Right lobe of liver (tissue), 6 donors: ENCODE measurements around the gene SCYL1. TPM values are rescaled to one million over a fixed set of nuclear protein-coding genes. Genes with fewer than 3 reads are reported as not detected.
"Not testable (repeated sequence)": the region's sequence is repeated elsewhere in the genome, so short reads cannot be mapped to it uniquely, and the experiment has no call there.

Source experiments
- ATAC-seq, 4 donors: fragments of 200-7000 bp; cut with Tn5 transposase; one replicate each; pipeline ENCODE4 v1.9.1; 2020; ENCODE audit warnings: mild to moderate bottlenecking in 4 of 4, moderate library complexity in 4 of 4
- DNase-seq, 3 donors: peaks; one replicate each; pipeline ENCODE4 v3.0.0-alpha.2; 2020
- H3K27ac ChIP-seq, 3 donors: fragments of 200-600 bp; one replicate each; pipeline ENCODE4 v1.8.0; 2022
- H3K27me3 ChIP-seq, 2 donors: fragments of 200-600 bp; one replicate each; pipeline ENCODE4 v1.8.0; 2022
- H3K36me3 ChIP-seq, 4 donors: fragments of 200-600 bp; sonication (generic) in 1 of 4; one replicate each; pipeline versions ENCODE4 v1.5.1 to v1.8.0; 2017 to 2022; ENCODE audit warnings: control low read depth in 1 of 4
- H3K4me1 ChIP-seq, 4 donors: fragments of 200-600 bp; sonication (generic) in 1 of 4; one replicate each; pipeline versions ENCODE4 v1.5.1 to v1.8.0; 2017 to 2022; ENCODE audit warnings: control low read depth in 1 of 4
- H3K4me3 ChIP-seq, 3 donors: fragments of 200-600 bp; one replicate each; pipeline ENCODE4 v1.8.0; 2022
- H3K9me3 ChIP-seq, 4 donors: fragments of 200-600 bp; sonication (generic) in 1 of 4; one replicate each; pipeline versions ENCODE4 v1.5.1 to v1.8.0; 2017 to 2022; ENCODE audit warnings: control low read depth in 1 of 4
- CTCF ChIP-seq, 4 donors: fragments of 200-600 bp in 3 of 4; fragments of 450-650 bp in 1 of 4; IDR thresholded peaks; one replicate each; pipeline versions ENCODE4 v1.5.1 to v1.8.0; 2016 to 2022; ENCODE audit warnings: antibody characterized with exemption in 4 of 4, mild to moderate bottlenecking in 2 of 4
- POLR2A ChIP-seq: fragments of 450-650 bp; IDR thresholded peaks from one replicate; pipeline ENCODE4 v1.6.1; 2017; ENCODE audit warnings: antibody characterized with exemption, mild to moderate bottlenecking
- WGBS: methylation state at CpG from one replicate; pipeline ENCODE4 v1.1.6; 2018; ENCODE audit warnings: low coverage, low lambda C conversion rate; ENCODE audit not compliant: insufficient coverage; ENCODE audit errors: missing lambda C conversion rate; 5-methylcytosine and 5-hydroxymethylcytosine counted together
- intact Hi-C, 2 donors: fragments of 100-400 bp; cut with DNase I; formaldehyde crosslinking; loops; one replicate each; pipeline versions ENCODE4 v1.11.2 to v1.14.1; 2022
- total RNA-seq, 6 experiments: library from RNA; depleted of rRNA in 2 of 6; stranded (reverse); fragments of >200 nt in 2 of 6; fragmentation: NEBNext Ultra II Directional in 3 of 6; extraction: Animal tissue kit (Norgen Biotek cat#: 25700) in 3 of 6; gene quantifications; one replicate each; pipeline versions ENCODE4 v1.1.0 to v1.2.4, GENCODE V29; 2016 to 2023
- donor health status: DM: no; HTN: yes; CAD: no.
- donor health status: DM: no; HTN: no; CAD: no.
- donor health status: DM: no; HTN: no; CAD: no.
- donor health status: DM: no; HTN: yes; CAD: no.
- donor health status: DM: no; HTN: yes; CAD: no.

Gene SCYL1
- total RNA-seq, 6 experiments from 2014 or later: 51.3 to 82.3 (median 57.0) TPM

- no peaks in the 10 kb centered on the region for H3K27me3 ChIP-seq
- ATAC-seq: peak; percentile 5 to 33 (median 17)
- no peak for TF ChIP-seq CTCF (IDR thresholded peaks at IDR 0.05)
- TF ChIP-seq POLR2A: no peak
- DNase-seq: no peak
- peaks cover 0 to 8% (median 3%) of the 10 kb centered on the region in 4 donors for H3K4me1 ChIP-seq
- no peak overlapping the region for H3K27ac ChIP-seq
- no peak overlapping the region for H3K4me3 ChIP-seq
- WGBS: 22% methylated on average over 10 of the region's 15 CpGs
- no peaks in the 10 kb centered on the region for H3K9me3 ChIP-seq
- H3K36me3 ChIP-seq: no peaks in the 10 kb centered on the region
- intact Hi-C loops: no loop called here
Observed at GRCh38 chr11:65560555-65561418, 35.9 kb downstream of the SCYL1 start.

DNA sequence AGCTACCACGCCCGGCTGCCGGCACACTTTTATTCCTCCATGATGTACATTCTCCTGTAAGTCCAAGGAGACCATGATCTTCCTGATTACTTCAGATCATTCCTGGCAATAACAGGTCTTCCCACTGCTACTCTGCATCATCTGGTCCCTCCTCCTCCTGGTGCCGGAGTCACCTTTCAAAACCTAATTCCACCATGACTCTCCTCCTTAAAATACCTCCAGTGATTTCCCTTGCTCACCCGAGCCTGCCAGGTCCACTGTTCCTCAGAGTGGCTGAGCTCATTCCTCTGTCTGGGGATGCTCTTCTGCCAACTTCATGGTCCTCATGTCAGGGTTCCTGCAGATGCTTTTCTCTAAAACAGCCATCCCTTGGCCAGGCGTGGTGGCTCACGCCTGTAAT lies 37.1 kb downstream of the SCYL1 start:
- WGBS: 91% methylated on average over 6 of the region's 7 CpGs
- ATAC-seq (no peak), DNase-seq (no peak)
- no peak overlapping the region for H3K27ac ChIP-seq
- H3K9me3 ChIP-seq: no peaks in the 10 kb centered on the region
- H3K36me3 ChIP-seq: no peaks in the 10 kb centered on the region
- TF ChIP-seq POLR2A: no peak
- no peak for TF ChIP-seq CTCF (IDR thresholded peaks at IDR 0.05)
- peaks cover 0 to 8% (median 3%) of the 10 kb centered on the region in 4 donors for H3K4me1 ChIP-seq
- intact Hi-C loops: no loop called here
- no peak overlapping the region for H3K4me3 ChIP-seq
- H3K27me3 ChIP-seq: no peaks in the 10 kb centered on the region

GRCh38 chr11:65562788-65563187 lies 37.9 kb downstream of the SCYL1 start:
- Histone ChIP-seq H3K4me1 (peaks cover 0 to 8% (median 3%) of the 10 kb centered on the region in 4 donors), H3K9me3 (no peaks in the 10 kb centered on the region), H3K36me3 (no peaks in the 10 kb centered on the region), H3K27me3 (no peaks in the 10 kb centered on the region), H3K27ac (no peak overlapping the region), H3K4me3 (no peak overlapping the region)
- TF ChIP-seq POLR2A: no peak
- TF ChIP-seq CTCF (IDR thresholded peaks at IDR 0.05): no peak
- intact Hi-C loops: no loop called here
- 92% methylated on average over 4 of the region's 9 CpGs for WGBS
- DNase-seq (no peak), ATAC-seq (no peak)

DNA sequence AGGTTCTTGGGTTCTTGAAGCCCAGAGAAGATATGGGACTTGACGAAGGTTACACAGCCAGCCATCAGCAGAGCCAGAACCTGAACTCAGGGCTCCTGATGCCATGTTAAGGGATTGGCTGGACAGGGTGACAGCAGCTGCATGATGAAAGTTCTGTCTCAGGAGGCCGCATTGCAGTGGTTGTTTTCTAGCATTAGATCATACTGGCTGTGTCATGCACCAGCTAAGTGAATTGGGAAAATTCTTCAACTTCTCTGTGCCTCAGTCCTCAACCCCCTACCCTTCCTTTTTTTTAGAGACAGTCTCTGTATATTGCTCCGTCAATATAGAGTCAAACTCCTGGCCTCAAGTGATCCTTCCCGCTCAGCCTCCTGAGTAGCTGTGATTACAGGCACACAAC lies 38.7 kb downstream of the SCYL1 start:
- intact Hi-C loops: no loop called here

DNA sequence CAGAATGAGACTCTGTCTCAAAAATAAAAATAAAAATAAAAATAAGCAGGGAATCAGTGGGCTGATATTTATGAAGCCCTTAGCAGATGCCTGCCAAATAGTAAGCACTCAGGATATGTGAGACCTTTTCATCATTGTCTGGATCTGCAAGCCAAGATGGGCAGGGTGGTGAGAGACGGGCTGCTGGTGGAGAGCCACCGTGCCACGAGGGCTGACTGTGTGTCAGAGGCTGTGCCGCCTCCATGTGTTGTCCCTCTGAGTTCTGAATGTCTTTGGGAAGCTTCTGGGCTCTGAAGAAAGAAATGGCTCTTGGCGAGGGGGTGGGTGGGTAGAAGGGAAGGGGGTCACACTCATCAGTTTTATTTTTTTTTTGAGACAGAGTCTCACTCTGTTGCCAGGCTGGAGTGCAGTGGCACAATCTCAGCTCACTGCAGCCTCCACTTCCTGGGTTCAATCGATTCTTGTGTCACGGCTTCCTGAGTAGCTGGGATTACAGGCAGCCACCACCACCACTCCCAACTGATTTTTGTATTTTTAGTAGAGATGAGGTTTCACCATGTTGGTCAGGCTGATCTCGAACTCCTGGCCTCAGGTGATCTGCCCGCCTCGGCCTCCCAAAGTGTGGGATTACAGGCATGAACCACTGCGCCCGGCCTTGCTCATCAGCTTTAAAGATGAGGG lies 40.1 kb downstream of the SCYL1 start:
- H3K27ac ChIP-seq, DNase-seq: not testable (repeated sequence)
- peaks cover 0 to 15% (median 4%) of the 10 kb centered on the region in 4 donors for H3K4me1 ChIP-seq

More for the DNA sequence above, 38.7 kb downstream of the SCYL1 start:
- peaks cover 0 to 13% (median 2%) of the 10 kb centered on the region in 4 donors for H3K4me1 ChIP-seq
- H3K4me3 ChIP-seq: no peak overlapping the region
- H3K9me3 ChIP-seq: no peaks in the 10 kb centered on the region
- TF ChIP-seq CTCF (IDR thresholded peaks at IDR 0.05): no peak
- no peak for TF ChIP-seq POLR2A
- WGBS: 92% methylated on average over 2 of the region's 4 CpGs
- DNase-seq (no peak), ATAC-seq (no peak)
- no peak overlapping the region for H3K27ac ChIP-seq
- no peaks in the 10 kb centered on the region for H3K36me3 ChIP-seq
- no peaks in the 10 kb centered on the region for H3K27me3 ChIP-seq

More for the DNA sequence above, 40.1 kb downstream of the SCYL1 start:
- H3K4me3 ChIP-seq, ATAC-seq, H3K27me3 ChIP-seq, H3K9me3 ChIP-seq, H3K36me3 ChIP-seq, intact Hi-C loops: not testable (repeated sequence)
- 71% methylated on average over 8 of the region's 12 CpGs for WGBS
